ENCODE measurements around the gene ESM1. TPM values are rescaled to one million over a fixed set of nuclear protein-coding genes. Genes with fewer than 3 reads are reported as not detected.

Gene ESM1
- total and polyA plus RNA-seq, 2 donors (not counting 3 experiments of a cell fraction or from before 2014, with no cell fraction given): 214 to 577 TPM

- no peaks in the 10 kb centered on the region for H3K27me3 ChIP-seq (ENCODE audit: control insufficient read depth in 2 of 2, insufficient read depth in 2 of 2, low read length in 2 of 2)
- ChIA-PET POLR2A (no interaction called here), CTCF (no interaction called here)
- H3K36me3 ChIP-seq (ENCODE audit: control insufficient read depth in 2 of 2, extremely low read depth in 1 of 2, insufficient read depth in 2 of 2, low read length in 2 of 2): no peaks in the 10 kb centered on the region
- no peak overlapping the region for H3K9ac ChIP-seq (replicated peaks; ENCODE audit: extremely low read depth, insufficient read depth, low read length)
- intact Hi-C loops (cut with micrococcal nuclease): no loop called here
- dilution Hi-C loops (cut with MboI; ENCODE audit: extremely low pct_ligation_motif_present, low sequenced_read_pairs): no loop called here
- BruUV-seq (replicated peaks): no TSS peak
- no peaks in the 10 kb centered on the region for H3K9me3 ChIP-seq (replicated peaks; ENCODE audit: control insufficient read depth, insufficient read depth, low read length)
- H3K27ac ChIP-seq (ENCODE audit: insufficient read depth, low read depth, low read length): no peak overlapping the region
- no peak for FAIRE-seq
- H3K4me1 ChIP-seq (ENCODE audit: control insufficient read depth, extremely low read depth, insufficient read depth, low read length): no peaks in the 10 kb centered on the region
- H4K20me1 ChIP-seq (replicated peaks; ENCODE audit: control insufficient read depth, extremely low read depth, insufficient read depth, low read length): no peaks in the 10 kb centered on the region
- TF ChIP-seq MYC (IDR thresholded peaks at IDR 0.05; ENCODE audit: low read depth, low read length) (no peak), EZH2 (IDR thresholded peaks at IDR 0.05; ENCODE audit: borderline replicate concordance, low read depth, low read length, severe bottlenecking) (no peak), FOS (IDR thresholded peaks at IDR 0.05; ENCODE audit: borderline replicate concordance, insufficient read depth, low read length) (no peak), MAX (IDR thresholded peaks at IDR 0.05; ENCODE audit: insufficient read depth, insufficient read length) (no peak), JUN (IDR thresholded peaks at IDR 0.05; ENCODE audit: borderline replicate concordance, insufficient read depth, insufficient read length, low read depth) (no peak), POLR2A (IDR thresholded peaks at IDR 0.05; ENCODE audit: low read depth, low read length) (no peak), GATA2 (IDR thresholded peaks at IDR 0.05; ENCODE audit: insufficient read depth, insufficient read length, low read depth, low read length) (no peak), POLR2AphosphoS5 (IDR thresholded peaks at IDR 0.05; ENCODE audit: insufficient read depth, low read depth, low read length) (no peak), CTCF (IDR thresholded peaks at IDR 0.05; ENCODE audit: extremely low read depth in 1 of 2, insufficient read depth in 1 of 2, low read depth in 1 of 2, low read length in 2 of 2) (no peak)
- no peak overlapping the region for H3K4me2 ChIP-seq (ENCODE audit: insufficient read depth, low read length)
- H2AFZ ChIP-seq (ENCODE audit: low read depth, low read length): no peak overlapping the region
- no peak overlapping the region for H3K4me3 ChIP-seq (replicated peaks in 1 of 3; ENCODE audit: insufficient read depth in 1 of 3, low read depth in 1 of 3, low read length in 3 of 3)
- H3K79me2 ChIP-seq (ENCODE audit: control insufficient read depth, insufficient read depth, low read length): no peaks in the 10 kb centered on the region
- H3K9me1 ChIP-seq (replicated peaks; ENCODE audit: control insufficient read depth, extremely low read depth, insufficient read depth, low read length): no peaks in the 10 kb centered on the region
- DNase-seq (ENCODE audit: low read depth, low spot score): no peak
These were observed 45.4 kb upstream of the ESM1 start for GRCh38 chr5:55030676-55031369.
